Testis (tissue), 2 donors: ENCODE results near the gene PKD2L1.

Source experiments
- CTCF ChIP-seq, 3 experiments: fragments of 450-650 bp in 2 of 3; fragments of 200-600 bp in 1 of 3; sonication (generic) in 1 of 3; IDR thresholded peaks; one replicate each; pipeline ENCODE4 v1.5.1; 2016 to 2019; ENCODE audit warnings: antibody characterized with exemption in 3 of 3, mild to moderate bottlenecking in 2 of 3, moderate library complexity in 1 of 3
- POLR2A ChIP-seq: fragments of 450-650 bp; IDR thresholded peaks from one replicate; pipeline ENCODE4 v1.6.1; 2017; ENCODE audit warnings: antibody characterized with exemption, mild to moderate bottlenecking, moderate library complexity

GRCh38 chr10:100362570-100363496 is 32.8 kb upstream of the PKD2L1 start:
- no peak for TF ChIP-seq CTCF (IDR thresholded peaks at IDR 0.05)
- no peak for TF ChIP-seq POLR2A
